NCI-H2196 treated with DMSO at 0.1 percent for 48 hours (cell line): ENCODE measurements around the gene TAF4.
"Not testable (repeated sequence)": the region's sequence is repeated elsewhere in the genome, so short reads cannot be mapped to it uniquely, and the experiment has no call there.

ENCODE experiments used
- DNase-seq: peaks from one replicate; lab custom pipeline; 2025; ENCODE audit not compliant: unreplicated experiment; lab: John Stamatoyannopoulos, UW

Gene TAF4

GRCh38 chr20:62004614-62005013 is 61.1 kb downstream of the TAF4 start:
- no peak for DNase-seq

GRCh38 chr20:62003567-62004405 is 61.9 kb downstream of the TAF4 start:
- no peak for DNase-seq

GRCh38 chr20:62002882-62003480 is 62.7 kb downstream of the TAF4 start:
- no peak for DNase-seq

GRCh38 chr20:62001178-62001715 is 64.4 kb downstream of the TAF4 start:
- DNase-seq, result no peak

GRCh38 chr20:61998343-61999121 is 67.1 kb downstream of the TAF4 start:
- DNase-seq, result no peak

- no peak for DNase-seq
Measured at GRCh38 chr20:61997891-61998290, 67.8 kb downstream of the TAF4 start.

GRCh38 chr20:61997372-61997771 is 68.3 kb downstream of the TAF4 start:
- DNase-seq, result no peak

GRCh38 chr20:61994546-61994945 is 71.1 kb downstream of the TAF4 start:
- DNase-seq, result no peak

- DNase-seq, result no peak
Measured at GRCh38 chr20:61993058-61993457, 72.6 kb downstream of the TAF4 start.

GRCh38 chr20:61991476-61991875 is 74.2 kb downstream of the TAF4 start:
- DNase-seq, result no peak

- DNase-seq, result no peak
Measured at GRCh38 chr20:61990484-61990883, 75.2 kb downstream of the TAF4 start.

GRCh38 chr20:61989741-61990140 is 75.9 kb downstream of the TAF4 start:
- DNase-seq, result no peak

GRCh38 chr20:61988665-61989064 is 77.0 kb downstream of the TAF4 start:
- no peak for DNase-seq

GRCh38 chr20:61986762-61987321 is 78.8 kb downstream of the TAF4 start:
- DNase-seq, result no peak

- no peak for DNase-seq
Measured at GRCh38 chr20:61985096-61985495, 80.6 kb downstream of the TAF4 start.

GRCh38 chr20:61984431-61984830 is 81.2 kb downstream of the TAF4 start:
- not testable (repeated sequence) for DNase-seq

- no peak for DNase-seq
Measured at GRCh38 chr20:61983965-61984364, 81.7 kb downstream of the TAF4 start.

- DNase-seq, result no peak
Measured at GRCh38 chr20:61982951-61983315, 82.7 kb downstream of the TAF4 start.

- no peak for DNase-seq
Measured at GRCh38 chr20:61982191-61982950, 83.3 kb downstream of the TAF4 start.

- DNase-seq, result not testable (repeated sequence)
Measured at GRCh38 chr20:61981691-61982090, 84.0 kb downstream of the TAF4 start.
